ENCODE measurements around the gene TMEM106C.

TMEM106C gene

DNA sequence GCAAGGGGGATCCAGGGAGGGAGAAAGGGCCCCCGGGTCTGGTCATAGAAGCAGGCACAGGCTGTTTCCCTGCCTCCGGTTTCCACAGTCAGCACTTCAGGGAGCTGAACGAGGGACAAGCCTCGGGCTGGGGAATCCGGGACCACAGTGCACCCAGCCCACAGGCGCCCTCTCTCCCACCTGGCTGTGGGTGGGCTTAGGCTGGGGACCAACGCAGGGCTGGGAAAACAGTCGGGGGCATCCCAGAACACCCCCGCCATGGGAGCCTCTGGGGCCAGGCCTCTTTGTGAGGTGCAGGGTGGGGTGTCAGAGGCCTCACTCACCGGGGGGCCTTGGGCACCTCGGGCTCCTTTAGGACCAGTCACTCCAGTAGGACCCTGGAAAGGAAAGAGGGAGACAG, 16.3 kb downstream of the TMEM106C start:
- no peak for DNase-seq (ENCODE audit: low spot score)

- DNase-seq (ENCODE audit: low spot score), result no peak
Observed at GRCh38 chr12:47980197-47980596, 16.8 kb downstream of the TMEM106C start.

- DNase-seq (ENCODE audit: low spot score), result no peak
Observed at GRCh38 chr12:47980779-47981495, 17.5 kb downstream of the TMEM106C start.

GRCh38 chr12:47981496-47982260, 18.3 kb downstream of the TMEM106C start:
- no peak for DNase-seq (ENCODE audit: low spot score)

DNA sequence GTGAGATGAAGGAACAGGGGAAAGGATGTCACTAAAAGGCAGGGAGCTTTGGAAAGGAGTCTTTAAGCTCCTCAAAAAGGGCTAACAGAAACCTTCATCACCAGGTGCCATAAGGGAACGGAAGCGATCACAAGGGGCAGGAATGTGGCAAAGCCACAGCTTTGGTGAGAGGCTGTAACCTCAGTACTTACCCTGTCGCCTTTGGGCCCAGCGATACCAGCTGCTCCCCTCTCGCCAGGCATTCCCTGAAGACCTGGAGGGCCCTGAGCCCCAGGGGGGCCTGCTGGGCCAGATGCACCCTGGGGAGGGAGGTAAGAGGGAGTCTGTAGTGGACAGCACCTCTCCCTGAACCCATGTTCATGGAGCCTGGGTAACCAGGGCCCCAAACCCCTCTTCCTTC, 18.9 kb downstream of the TMEM106C start:
- DNase-seq (ENCODE audit: low spot score), result no peak

DNA sequence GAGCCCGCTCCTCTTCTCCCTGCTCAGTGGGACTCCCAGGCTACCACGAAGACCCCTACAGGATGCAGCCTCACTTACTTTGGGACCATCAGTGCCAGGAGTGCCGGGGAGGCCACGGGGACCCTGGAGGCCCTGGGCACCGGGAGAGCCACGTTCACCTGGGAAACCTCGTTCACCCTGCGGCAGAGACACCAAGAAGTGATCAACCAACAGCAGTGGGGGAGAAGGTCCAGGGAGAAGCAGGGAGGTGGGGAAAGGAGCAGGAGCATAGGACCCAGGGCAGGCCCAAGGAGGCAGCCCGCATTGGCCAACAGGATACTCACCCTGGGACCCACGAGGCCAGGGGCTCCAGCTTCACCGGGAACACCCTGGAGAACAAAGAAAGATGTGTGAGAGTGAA, 19.4 kb downstream of the TMEM106C start:
- no peak for DNase-seq (ENCODE audit: low spot score)

- DNase-seq (ENCODE audit: low spot score), result no peak
Observed at GRCh38 chr12:47983541-47984115, 20.2 kb downstream of the TMEM106C start.

DNA sequence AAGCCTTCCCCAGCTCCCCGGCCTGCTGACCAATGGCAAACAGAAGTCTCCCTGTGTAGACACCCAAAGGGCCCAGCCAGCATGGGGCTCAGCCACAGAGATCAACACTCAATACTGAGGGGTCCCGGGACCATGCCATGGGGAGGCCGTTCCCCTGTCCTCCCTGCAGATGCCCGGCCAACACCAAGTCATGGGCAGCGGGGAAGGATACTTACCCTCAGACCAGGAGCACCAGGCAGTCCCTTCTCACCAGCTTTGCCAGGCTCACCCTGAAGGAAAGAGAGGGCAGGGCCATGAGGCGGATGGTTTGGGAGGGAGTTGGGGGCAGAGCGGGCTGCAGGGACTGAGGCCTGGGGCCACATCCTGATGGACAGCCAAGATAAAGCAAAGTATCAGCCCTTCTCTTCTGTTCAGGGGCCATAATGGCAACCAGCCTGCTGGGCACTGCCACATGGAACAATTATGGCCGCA, 21.0 kb downstream of the TMEM106C start:
- DNase-seq (ENCODE audit: low spot score), result no peak

DNA sequence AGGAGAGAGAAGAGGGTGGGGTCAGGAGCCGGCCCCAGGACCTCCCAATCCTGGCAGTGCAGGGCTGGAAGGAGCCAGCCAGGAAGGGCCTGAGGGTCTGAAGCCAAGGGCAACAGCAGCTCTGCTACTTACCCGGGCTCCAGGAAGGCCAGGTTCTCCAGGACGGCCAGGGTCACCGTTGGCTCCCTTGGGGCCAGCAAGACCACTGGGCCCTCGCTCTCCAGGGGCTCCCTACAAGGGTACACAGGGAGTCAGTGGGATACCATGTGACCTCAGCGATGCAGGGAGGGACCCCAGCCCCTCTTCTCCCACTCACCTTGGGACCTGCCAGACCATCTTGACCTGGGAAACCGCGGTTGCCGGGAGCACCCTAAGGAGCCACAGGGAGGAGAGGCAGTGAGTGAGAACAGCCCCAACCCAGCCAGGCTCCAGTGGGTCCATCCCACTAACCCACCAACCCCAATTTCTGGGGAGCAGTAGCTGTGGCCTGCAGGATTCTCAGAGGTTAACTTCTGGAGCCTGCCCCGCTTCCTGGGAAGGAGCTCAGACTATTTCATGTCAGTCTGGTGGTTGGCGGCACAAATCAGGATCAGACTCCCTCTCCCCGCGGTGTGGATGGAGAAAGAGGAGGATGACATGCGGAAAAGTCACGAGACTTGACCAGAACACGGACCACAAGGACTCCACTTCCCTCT, 22.3 kb downstream of the TMEM106C start:
- no peak for DNase-seq (ENCODE audit: low spot score)

- DNase-seq (ENCODE audit: low spot score), result no peak
Observed at GRCh38 chr12:47986291-47986660, 22.9 kb downstream of the TMEM106C start.

GRCh38 chr12:47986832-47987231, 23.4 kb downstream of the TMEM106C start:
- DNase-seq (ENCODE audit: low spot score), result no peak

GRCh38 chr12:47987411-47988072, 24.1 kb downstream of the TMEM106C start:
- DNase-seq (ENCODE audit: low spot score), result no peak

GRCh38 chr12:47988073-47989022, 25.0 kb downstream of the TMEM106C start:
- DNase-seq (ENCODE audit: low spot score), result no peak

- DNase-seq (ENCODE audit: low spot score), result no peak
Observed at GRCh38 chr12:47989023-47989417, 25.6 kb downstream of the TMEM106C start.

- DNase-seq (ENCODE audit: low spot score), result no peak
Observed at GRCh38 chr12:47989666-47990065, 26.3 kb downstream of the TMEM106C start.

DNA sequence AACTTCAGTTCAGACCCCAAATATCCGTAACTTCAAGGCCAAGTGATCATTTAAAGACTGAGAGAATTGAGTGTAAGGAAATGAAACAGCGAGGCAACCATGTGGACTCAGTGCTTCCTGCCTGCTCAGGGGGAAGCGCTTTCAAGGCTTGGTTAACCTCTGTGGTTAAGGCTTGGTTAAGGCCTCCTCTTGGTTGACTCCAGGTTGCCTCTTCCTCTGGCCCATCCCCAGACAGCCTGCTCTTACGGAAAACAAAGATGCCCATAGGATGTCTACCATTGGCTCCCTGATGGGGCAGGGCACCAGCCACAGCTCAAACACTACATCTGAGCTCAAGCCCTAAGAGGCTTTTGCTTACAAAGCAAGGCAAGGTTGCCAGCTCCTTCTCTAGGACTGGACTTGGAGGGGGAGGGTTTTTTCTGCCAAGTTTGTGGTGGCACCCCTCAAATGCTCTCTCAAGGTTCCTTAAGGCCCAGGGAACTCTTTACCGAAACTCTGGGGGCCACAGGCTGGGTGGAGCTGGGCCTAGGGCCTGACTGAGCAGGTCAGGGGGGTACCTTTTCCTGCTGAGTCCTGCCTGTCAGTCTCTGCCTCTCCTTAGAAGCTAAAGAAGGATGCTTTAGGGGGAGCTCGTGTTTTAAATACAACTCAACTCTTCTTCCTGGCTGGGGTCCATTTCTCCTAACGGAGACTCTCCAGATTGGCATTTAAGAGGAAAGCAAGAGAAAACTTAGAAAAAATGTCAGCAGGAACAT, 27.1 kb downstream of the TMEM106C start:
- no peak for DNase-seq (ENCODE audit: low spot score)

DNA sequence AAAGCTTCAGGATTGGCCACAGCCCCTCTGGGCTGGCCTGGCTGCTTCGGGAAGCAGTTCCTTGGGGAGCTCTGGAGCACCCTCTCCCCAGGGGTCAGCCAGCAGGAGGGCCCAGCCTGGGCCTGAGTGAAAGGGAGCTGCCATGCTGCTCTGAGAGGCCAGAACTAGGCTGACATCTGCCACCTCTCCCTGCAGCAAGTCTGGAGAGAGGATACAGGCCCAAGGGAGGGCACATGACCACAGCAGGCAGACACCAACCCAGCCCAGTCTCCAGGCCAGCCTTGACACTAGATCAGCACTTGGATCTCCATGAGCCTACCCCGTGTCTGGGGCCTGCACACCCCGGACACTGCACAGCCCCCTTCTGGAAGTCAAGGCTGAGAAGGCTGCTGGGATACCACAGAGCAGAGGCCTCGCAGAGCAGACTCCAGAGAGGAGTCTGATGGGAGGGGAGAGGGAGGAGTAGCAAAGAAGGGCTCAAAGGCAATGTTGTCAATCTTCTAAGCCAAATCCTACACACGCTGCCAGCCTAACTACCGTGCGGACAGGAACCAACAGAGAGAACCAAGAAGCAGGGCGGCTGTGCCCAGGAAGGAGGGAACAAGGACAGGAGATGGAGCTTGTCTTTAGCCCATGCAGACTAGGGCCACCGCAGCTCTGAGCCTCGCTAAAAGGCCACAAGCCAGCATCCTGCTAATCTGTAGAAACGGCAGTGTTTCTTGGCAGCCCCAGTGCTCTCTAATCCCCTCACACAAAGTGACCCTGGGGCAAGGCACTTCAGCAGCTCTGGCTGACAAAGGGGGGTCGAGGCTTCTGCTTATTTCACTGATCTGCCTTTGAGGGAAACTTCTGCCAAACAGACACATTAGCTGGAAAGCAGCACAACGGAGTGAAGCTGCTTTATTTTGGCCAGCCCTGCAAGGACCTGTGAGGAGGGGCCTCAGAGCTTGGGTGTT, 28.0 kb downstream of the TMEM106C start:
- DNase-seq (ENCODE audit: low spot score), result no peak

DNA sequence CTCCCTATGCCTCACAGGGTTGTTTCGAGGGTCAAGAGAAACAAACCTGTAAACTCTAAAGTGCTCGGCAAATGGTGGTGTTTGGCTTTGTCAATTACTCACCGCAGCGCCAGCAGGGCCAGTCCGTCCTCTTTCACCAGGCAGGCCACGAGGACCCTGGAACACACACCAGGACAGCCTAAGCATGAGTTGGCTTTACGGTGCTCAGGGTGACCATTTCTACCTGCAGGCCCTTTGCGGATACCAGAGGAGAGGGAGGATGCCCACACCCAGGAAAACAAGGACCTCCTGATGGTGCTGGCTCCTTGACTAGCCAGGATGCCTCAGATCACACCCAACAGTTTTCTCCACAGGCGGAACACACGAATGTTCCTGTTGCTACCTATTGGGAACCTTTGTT, 29.4 kb downstream of the TMEM106C start:
- DNase-seq (ENCODE audit: low spot score), result no peak

DNA sequence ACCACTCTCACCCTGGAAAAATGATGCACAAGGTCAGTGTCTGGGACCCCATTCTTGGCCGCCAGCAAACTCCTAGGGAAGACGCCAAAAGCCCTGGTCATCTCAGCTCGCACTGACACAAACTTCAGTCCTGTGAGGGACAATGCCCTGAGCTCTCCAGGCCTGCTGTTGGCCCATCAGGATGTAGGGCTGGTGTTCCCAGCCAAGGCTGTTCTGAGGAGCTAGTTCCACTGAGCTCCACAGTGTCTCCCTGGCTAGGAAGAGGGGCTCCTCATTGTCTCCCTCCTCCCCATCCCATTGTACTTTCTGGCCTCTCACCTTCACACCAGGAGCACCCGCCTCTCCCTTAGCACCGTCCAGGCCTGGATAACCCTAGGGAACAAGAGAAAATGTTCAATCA, 30.1 kb downstream of the TMEM106C start:
- no peak for DNase-seq (ENCODE audit: low spot score)
